Liver (tissue), 9 donors: ENCODE results near the gene ZBTB7A. TPM values are rescaled to one million over a fixed set of nuclear protein-coding genes. Genes with fewer than 3 reads are reported as not detected.

Experiments
- DNase-seq: peaks from one replicate; pipeline ENCODE4 v3.0.0-alpha.2; 2017; ENCODE audit warnings: low spot score
- H3K27ac ChIP-seq, 2 donors: one replicate each; pipeline ENCODE4 v1.7.0; 2013; ENCODE audit warnings: inconsistent platforms in 2 of 2, low read length in 2 of 2, control low read depth in 1 of 2, low read depth in 1 of 2, mild to moderate bottlenecking in 1 of 2
- H3K27me3 ChIP-seq, 4 donors: one replicate each; pipeline versions ENCODE4 v1.6.1 to v1.7.0; 2013; ENCODE audit warnings: low read length in 3 of 4, inconsistent platforms in 1 of 4, mild to moderate bottlenecking in 1 of 4, moderate library complexity in 1 of 4; ENCODE audit not compliant: control insufficient read depth in 4 of 4, insufficient read depth in 4 of 4
- H3K36me3 ChIP-seq, 4 donors: one replicate each; pipeline versions ENCODE4 v1.6.1 to v1.7.0; 2013; ENCODE audit warnings: low read length in 3 of 4, mild to moderate bottlenecking in 3 of 4, low read depth in 1 of 4, moderate library complexity in 1 of 4; ENCODE audit not compliant: control insufficient read depth in 4 of 4, insufficient read depth in 3 of 4
- H3K4me1 ChIP-seq, 4 donors: one replicate each; pipeline versions ENCODE4 v1.6.1 to v1.7.0; 2013; ENCODE audit warnings: low read length in 3 of 4, mild to moderate bottlenecking in 3 of 4, moderate library complexity in 1 of 4; ENCODE audit not compliant: control insufficient read depth in 4 of 4, insufficient read depth in 4 of 4
- H3K4me3 ChIP-seq, 3 donors: one replicate each; pipeline versions ENCODE4 v1.6.1 to v1.7.0; 2013; ENCODE audit warnings: low read length in 3 of 3, control low read depth in 1 of 3, low read depth in 1 of 3, mild to moderate bottlenecking in 1 of 3
- H3K9ac ChIP-seq, 2 donors: one replicate each; pipeline ENCODE4 v1.7.0; 2013; ENCODE audit warnings: low read length in 2 of 2, mild to moderate bottlenecking in 2 of 2, moderate library complexity in 2 of 2, control low read depth in 1 of 2, low read depth in 1 of 2
- H3K9me3 ChIP-seq, 4 donors: one replicate each; pipeline versions ENCODE4 v1.6.1 to v1.7.0; 2013; ENCODE audit warnings: low read length in 3 of 4; ENCODE audit not compliant: control insufficient read depth in 4 of 4
- ATF3 ChIP-seq: IDR thresholded peaks from 2 replicates; pipeline ENCODE4 v1.6.1; 2016; ENCODE audit warnings: antibody characterized with exemption
- CTCF ChIP-seq: fragments of 150-350 bp; IDR thresholded peaks from 2 replicates; pipeline ENCODE4 v1.5.1; 2017; ENCODE audit warnings: improper control_type of control experiment, low read depth, low read length; ENCODE audit not compliant: missing input control
- EGR1 ChIP-seq, 2 donors: IDR thresholded peaks; 2 replicates each; pipeline ENCODE4 v1.6.1; 2016 to 2018; ENCODE audit warnings: antibody characterized with exemption in 2 of 2, low read depth in 2 of 2
- FOXA1 ChIP-seq: IDR thresholded peaks from 2 replicates; pipeline ENCODE4 v1.6.1; 2016; ENCODE audit warnings: antibody characterized with exemption
- FOXA2 ChIP-seq: IDR thresholded peaks from 2 replicates; pipeline ENCODE4 v1.6.1; 2016; ENCODE audit warnings: antibody characterized with exemption
- GABPA ChIP-seq, 2 donors: IDR thresholded peaks in 1 of 2; conservative IDR thresholded peaks in 1 of 2; 2 replicates each; pipeline ENCODE4 v1.6.1; 2016; ENCODE audit warnings: antibody characterized with exemption in 2 of 2, mild to moderate bottlenecking in 1 of 2, moderate library complexity in 1 of 2
- HNF4A ChIP-seq, 2 donors: conservative IDR thresholded peaks; 2 replicates each; pipeline ENCODE4 v1.6.1; 2016; ENCODE audit warnings: antibody characterized with exemption in 2 of 2, mild to moderate bottlenecking in 2 of 2
- JUND ChIP-seq, 2 donors: IDR thresholded peaks; 2 replicates each; pipeline ENCODE4 v1.6.1; 2016; ENCODE audit warnings: antibody characterized with exemption in 2 of 2
- NR2F2 ChIP-seq: IDR thresholded peaks from 2 replicates; pipeline ENCODE4 v1.6.1; 2016; ENCODE audit warnings: antibody characterized with exemption
- RAD21 ChIP-seq, 2 donors: IDR thresholded peaks; 2 replicates each; pipeline ENCODE4 v1.6.1; 2016; ENCODE audit warnings: antibody characterized with exemption in 2 of 2, mild to moderate bottlenecking in 2 of 2
- RXRA ChIP-seq, 2 donors: IDR thresholded peaks; 2 replicates each; pipeline ENCODE4 v1.6.1; 2017 to 2018; ENCODE audit warnings: antibody characterized with exemption in 2 of 2, mild to moderate bottlenecking in 1 of 2
- SP1 ChIP-seq: IDR thresholded peaks from 2 replicates; pipeline ENCODE4 v1.6.1; 2018; ENCODE audit warnings: antibody characterized with exemption, mild to moderate bottlenecking
- TAF1 ChIP-seq: conservative IDR thresholded peaks from 2 replicates; pipeline ENCODE4 v1.6.1; 2016; ENCODE audit warnings: antibody characterized with exemption, mild to moderate bottlenecking
- YY1 ChIP-seq: IDR thresholded peaks from 2 replicates; pipeline ENCODE4 v1.6.1; 2016; ENCODE audit warnings: antibody characterized with exemption, mild to moderate bottlenecking
- ZBTB33 ChIP-seq: IDR thresholded peaks from 2 replicates; pipeline ENCODE4 v1.6.1; 2016; ENCODE audit warnings: antibody characterized with exemption
- WGBS: extraction: QIAGEN DNeasy Blood & Tissue Kit; methylation state at CpG from one replicate; pipeline ENCODE4 v1.1.7; 2013; 5-methylcytosine and 5-hydroxymethylcytosine counted together
- polyA plus RNA-seq, 2 donors: library from polyadenylated mRNA; stranded (reverse) in 1 of 2; unstranded in 1 of 2; fragments of 200-250 nt in 1 of 2; fragments of >200 nt in 1 of 2; fragmentation: Nextera tagmentation in 1 of 2; extraction: Ambion mirVana in 1 of 2; gene quantifications; one replicate each; pipeline versions ENCODE4 v1.2.1 to v1.2.3, GENCODE V29; 2013 to 2015
- total RNA-seq, 2 donors: library from RNA; depleted of rRNA; stranded (reverse); fragments of >200 nt; gene quantifications; one replicate each; pipeline ENCODE4 v1.2.3, GENCODE V29; 2014
- TF ChIP-seq, protein P1 (sequence below): IDR thresholded peaks from 2 replicates; pipeline ENCODE4 v1.6.1; 2016; ENCODE audit warnings: antibody characterized with exemption, mild to moderate bottlenecking
- TF ChIP-seq, protein P2 (sequence below): IDR thresholded peaks from 2 replicates; pipeline ENCODE4 v1.6.1; 2016; ENCODE audit warnings: antibody characterized with exemption
- donor health status: healthy.
- donor health status: healthy.
- donor health status: healthy.
- donor health status: healthy.
- donor health status: healthy.

Gene ZBTB7A
- total and polyA plus RNA-seq, 4 donors = 2.9 to 28.9 (median 17.6) TPM

DNA sequence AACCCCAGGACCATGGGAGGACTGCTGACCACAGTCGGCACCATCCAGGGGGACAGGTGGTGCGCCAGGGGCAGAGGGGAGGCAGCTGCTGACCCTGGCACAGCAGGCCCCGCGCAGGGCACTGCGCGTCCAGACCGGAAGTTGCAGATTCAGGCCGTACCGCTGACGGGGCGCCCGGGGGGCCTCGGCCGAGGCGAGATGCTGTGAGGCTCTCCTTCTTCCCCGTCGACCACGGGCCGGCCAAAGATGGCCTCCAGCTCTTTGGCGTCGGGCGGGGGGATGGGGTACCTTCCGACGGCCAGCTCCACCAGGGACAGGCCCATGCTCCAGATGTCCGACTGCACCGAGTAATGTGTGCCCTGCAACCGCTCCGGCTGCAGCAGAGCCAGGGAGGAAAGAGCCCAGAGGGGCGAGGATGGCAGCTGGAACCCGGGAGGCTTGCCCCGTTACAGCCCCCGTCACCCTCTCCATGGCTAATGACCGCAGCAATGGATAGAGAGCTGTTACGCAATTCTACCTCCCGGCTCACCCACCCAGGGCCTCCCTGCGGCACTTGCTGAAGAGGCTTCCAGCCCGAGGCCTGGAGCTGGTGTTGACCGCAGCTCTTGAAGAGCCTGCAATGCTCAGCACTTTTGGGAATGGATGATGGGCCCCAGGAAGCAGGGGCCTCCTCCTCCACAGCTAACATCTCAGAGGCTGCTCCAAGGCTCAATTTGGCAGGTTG, 32.5 kb upstream of the ZBTB7A start:
- 96% methylated on average over 38 of the region's 38 CpGs for WGBS
- H3K27me3 ChIP-seq = no peaks in the 10 kb centered on the region
- H3K36me3 ChIP-seq = peaks cover 4 to 41% (median 16%) of the 10 kb centered on the region in 4 donors
- no peaks in the 10 kb centered on the region for H3K9me3 ChIP-seq
- no peak overlapping the region for H3K27ac ChIP-seq
- no peak overlapping the region for H3K4me3 ChIP-seq
- TF ChIP-seq, protein P1, sequence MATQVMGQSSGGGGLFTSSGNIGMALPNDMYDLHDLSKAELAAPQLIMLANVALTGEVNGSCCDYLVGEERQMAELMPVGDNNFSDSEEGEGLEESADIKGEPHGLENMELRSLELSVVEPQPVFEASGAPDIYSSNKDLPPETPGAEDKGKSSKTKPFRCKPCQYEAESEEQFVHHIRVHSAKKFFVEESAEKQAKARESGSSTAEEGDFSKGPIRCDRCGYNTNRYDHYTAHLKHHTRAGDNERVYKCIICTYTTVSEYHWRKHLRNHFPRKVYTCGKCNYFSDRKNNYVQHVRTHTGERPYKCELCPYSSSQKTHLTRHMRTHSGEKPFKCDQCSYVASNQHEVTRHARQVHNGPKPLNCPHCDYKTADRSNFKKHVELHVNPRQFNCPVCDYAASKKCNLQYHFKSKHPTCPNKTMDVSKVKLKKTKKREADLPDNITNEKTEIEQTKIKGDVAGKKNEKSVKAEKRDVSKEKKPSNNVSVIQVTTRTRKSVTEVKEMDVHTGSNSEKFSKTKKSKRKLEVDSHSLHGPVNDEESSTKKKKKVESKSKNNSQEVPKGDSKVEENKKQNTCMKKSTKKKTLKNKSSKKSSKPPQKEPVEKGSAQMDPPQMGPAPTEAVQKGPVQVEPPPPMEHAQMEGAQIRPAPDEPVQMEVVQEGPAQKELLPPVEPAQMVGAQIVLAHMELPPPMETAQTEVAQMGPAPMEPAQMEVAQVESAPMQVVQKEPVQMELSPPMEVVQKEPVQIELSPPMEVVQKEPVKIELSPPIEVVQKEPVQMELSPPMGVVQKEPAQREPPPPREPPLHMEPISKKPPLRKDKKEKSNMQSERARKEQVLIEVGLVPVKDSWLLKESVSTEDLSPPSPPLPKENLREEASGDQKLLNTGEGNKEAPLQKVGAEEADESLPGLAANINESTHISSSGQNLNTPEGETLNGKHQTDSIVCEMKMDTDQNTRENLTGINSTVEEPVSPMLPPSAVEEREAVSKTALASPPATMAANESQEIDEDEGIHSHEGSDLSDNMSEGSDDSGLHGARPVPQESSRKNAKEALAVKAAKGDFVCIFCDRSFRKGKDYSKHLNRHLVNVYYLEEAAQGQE = no peak
- TF ChIP-seq HNF4A (conservative IDR thresholded peaks at IDR 0.05) (no peak), FOXA2 (no peak), RAD21 (IDR thresholded peaks at IDR 0.05) (no peak), YY1 (no peak), RXRA (IDR thresholded peaks at IDR 0.05) (no peak), ZBTB33 (no peak), GABPA (IDR thresholded peaks at IDR 0.05 in 1 of 2, conservative IDR thresholded peaks at IDR 0.05 in 1 of 2) (no peak), EGR1 (IDR thresholded peaks at IDR 0.05; ENCODE audit: low read depth in 2 of 2) (no peak), FOXA1 (no peak), SP1 (no peak), NR2F2 (no peak), ATF3 (no peak), CTCF (no peak), TAF1 (no peak), JUND (IDR thresholded peaks at IDR 0.05) (no peak)
- TF ChIP-seq, protein P2, sequence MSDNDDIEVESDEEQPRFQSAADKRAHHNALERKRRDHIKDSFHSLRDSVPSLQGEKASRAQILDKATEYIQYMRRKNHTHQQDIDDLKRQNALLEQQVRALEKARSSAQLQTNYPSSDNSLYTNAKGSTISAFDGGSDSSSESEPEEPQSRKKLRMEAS = no peak
- DNase-seq = no peak
- H3K4me1 ChIP-seq = no peaks in the 10 kb centered on the region
- H3K9ac ChIP-seq = no peak overlapping the region
